GM12872 (cell line): ENCODE measurements around the gene CA12.

Source experiments
- TF ChIP-seq, protein P1 (sequence below): IDR thresholded peaks from 3 replicates; pipeline ENCODE4 v1.5.1; 2011; ENCODE audit warnings: low read depth, mild to moderate bottlenecking, low read length, moderate library complexity; ENCODE audit not compliant: insufficient read depth

Gene CA12

DNA sequence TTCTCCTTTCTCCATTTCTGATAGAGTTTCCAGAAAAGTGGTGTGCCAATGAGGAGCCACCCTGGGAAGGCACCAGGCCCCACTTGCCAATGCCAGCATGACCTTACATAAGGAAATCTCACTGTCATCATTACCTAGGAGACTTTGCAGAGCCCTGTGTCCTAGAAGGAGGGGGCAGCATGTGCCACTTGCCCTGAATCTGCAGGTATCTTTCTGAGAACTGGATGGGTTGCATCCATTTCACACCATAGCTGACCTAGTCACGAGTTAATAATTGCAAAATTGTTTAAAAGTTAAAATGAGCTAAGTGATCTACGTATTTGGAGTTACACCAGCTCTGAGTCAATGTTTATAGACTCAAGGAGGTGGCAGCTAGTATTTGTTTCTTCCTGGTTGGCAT is 14.3 kb downstream of the CA12 start:
- TF ChIP-seq, protein P1, sequence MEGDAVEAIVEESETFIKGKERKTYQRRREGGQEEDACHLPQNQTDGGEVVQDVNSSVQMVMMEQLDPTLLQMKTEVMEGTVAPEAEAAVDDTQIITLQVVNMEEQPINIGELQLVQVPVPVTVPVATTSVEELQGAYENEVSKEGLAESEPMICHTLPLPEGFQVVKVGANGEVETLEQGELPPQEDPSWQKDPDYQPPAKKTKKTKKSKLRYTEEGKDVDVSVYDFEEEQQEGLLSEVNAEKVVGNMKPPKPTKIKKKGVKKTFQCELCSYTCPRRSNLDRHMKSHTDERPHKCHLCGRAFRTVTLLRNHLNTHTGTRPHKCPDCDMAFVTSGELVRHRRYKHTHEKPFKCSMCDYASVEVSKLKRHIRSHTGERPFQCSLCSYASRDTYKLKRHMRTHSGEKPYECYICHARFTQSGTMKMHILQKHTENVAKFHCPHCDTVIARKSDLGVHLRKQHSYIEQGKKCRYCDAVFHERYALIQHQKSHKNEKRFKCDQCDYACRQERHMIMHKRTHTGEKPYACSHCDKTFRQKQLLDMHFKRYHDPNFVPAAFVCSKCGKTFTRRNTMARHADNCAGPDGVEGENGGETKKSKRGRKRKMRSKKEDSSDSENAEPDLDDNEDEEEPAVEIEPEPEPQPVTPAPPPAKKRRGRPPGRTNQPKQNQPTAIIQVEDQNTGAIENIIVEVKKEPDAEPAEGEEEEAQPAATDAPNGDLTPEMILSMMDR, result no peak

DNA sequence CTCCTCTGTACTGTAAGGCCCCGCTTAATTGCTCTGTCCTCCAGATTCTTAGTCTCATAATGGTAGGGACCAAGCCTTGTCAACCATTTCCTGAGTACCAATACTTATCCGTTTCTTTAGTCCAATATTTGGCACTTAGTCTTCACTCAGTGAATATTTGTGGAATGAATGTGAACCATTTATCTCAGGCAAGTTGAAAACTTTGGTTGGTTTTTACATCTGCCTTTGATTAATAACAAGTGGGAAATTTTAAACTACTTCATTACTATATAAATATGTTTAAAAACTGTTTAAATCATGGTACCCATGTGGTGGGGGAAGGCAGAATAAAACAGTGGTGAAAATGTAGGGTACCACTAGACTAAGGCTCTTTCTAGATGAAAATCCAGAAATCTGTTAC is 15.2 kb downstream of the CA12 start:
- TF ChIP-seq, protein P1, result no peak

DNA sequence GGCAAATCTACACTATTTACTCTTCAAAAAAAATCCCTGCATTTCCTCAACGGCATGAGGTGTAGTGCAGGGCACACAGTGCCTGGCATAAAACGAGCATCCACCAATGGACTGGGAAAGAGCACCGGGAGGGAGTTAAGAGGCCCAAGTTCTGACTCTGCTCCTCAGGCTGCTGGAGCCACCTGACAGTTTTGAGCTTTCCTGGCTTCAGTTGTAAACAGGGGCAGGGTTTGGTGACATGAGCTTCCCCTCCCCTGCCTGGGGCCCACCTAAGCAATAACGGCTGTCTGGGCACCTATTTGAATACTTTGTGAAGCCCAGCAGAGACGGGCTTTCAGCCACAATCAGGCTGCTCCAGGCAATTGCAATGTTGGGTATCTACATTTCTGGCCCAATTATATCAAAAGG is 16.4 kb downstream of the CA12 start:
- TF ChIP-seq, protein P1, result no peak

DNA sequence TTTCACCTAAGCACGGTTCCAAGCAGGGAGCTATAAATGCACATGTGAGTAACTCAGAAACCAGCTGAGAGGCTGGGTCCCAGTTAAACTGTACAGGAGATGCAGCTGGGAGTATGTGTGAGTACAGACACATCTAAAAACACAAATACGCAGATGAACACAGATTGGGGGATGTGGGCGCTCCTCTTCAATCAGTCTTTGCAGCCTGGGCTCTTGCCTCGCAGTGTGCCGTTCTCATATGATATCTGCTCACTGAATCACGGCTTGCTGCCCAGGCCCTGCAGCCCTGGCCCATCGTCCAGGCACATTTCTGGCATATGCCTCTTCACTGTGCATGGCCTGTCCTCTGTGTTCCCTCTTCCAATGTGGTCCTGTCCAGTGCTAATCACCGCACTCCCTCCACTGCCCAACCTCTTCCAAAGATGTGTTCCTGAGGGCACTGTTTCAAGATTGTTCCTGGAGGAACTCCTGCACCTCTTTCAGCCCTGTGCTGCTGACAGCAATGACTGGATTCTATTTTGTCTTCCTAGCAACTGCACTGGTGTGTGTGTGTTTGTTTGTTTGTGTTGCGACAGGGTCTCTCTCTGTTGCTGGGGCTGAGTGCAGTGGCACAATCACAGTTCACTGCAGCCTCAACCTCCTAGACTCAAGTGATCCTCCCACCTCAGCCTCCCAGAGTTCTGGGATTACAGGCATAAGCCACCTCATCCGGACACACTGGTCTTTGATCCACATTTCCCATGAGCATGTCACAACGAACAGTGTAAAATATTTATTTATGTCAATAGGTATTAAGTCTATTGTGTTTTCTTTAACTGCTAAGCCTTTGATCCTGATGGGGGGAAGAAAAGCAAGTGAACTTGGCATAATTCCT is 17.0 kb downstream of the CA12 start:
- TF ChIP-seq, protein P1, result no peak

DNA sequence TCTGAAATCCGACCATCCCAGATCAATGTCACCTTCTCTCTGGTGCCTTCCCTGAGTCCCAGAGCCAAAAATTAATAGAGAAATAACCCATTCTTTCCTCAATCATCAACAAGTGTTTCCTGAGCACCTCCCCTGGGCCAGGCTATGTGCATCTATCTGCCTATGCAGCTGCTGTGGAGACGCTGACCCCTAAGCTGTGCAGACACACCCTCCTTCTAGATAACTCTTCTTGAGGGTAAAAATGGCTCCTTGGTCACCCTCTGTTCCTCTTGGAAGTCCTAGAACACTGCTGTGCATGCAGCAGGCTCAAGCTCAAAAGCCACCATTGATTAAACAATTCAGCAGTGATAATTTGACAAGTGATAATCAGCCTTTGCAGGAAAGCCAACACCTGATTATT is 18.4 kb downstream of the CA12 start:
- TF ChIP-seq, protein P1, result no peak

DNA sequence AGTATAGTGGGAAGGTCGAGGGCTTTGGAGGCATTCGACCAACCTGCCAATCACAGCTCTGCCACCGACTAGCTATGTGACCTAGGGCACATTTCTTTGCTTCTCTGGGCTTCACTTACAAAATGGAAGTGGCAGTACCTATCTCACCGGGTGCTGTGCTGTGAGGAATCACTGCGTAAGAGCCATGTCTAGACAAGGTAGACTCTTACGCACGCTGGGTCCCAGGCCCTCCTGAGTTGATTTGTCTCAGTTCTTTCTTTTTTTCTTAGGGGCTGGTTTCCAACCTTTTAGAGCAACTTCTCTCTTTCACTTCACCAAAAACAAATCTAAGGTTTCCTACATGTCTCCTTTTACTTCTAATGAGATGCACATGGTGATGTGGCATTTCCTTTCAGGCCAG is 18.8 kb downstream of the CA12 start:
- TF ChIP-seq, protein P1, result no peak

DNA sequence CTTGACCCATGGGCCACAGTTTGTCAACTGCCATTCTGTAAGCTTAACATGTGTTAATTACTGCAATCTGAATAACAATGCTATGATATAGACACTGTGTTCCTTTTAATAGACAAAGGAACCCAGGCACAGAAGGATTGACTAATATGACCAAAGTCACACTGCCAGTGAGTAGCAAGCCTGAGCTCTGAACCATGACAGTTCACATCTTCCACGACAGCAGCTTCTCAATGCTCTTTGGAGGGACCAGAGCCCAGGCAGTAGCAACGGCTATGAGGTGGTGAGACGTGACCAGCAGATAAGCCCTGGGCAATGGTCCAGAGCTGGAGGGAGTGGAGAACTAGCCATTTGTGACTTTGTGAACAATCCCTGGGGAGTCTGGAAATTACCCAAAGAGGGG is 19.4 kb downstream of the CA12 start:
- TF ChIP-seq, protein P1, result no peak
